ENCODE data around the gene PRKRA.
"Not testable (repeated sequence)": the region's sequence is repeated elsewhere in the genome, so short reads cannot be mapped to it uniquely, and the experiment has no call there.

The PRKRA gene

GRCh38 chr2:178415979-178416378, 35.0 kb downstream of the PRKRA start:
- Histone ChIP-seq H3K4me2 (ENCODE audit: low read depth, low read length, poor library complexity, severe bottlenecking) (no peak overlapping the region), H3K4me3 (ENCODE audit: insufficient read depth, low read length, poor library complexity, severe bottlenecking) (no peak overlapping the region), H3K27ac (ENCODE audit: low read depth, low read length) (no peak overlapping the region), H3K36me3 (ENCODE audit: low read length) (no peaks in the 10 kb centered on the region), H3K79me2 (ENCODE audit: insufficient read depth, low read length) (no peaks in the 10 kb centered on the region), H2AFZ (ENCODE audit: low read depth, low read length, severe bottlenecking) (no peak overlapping the region), H4K20me1 (ENCODE audit: low read depth, low read length) (no peaks in the 10 kb centered on the region), H3K27me3 (ENCODE audit: low read length) (no peaks in the 10 kb centered on the region), H3K9me3 (ENCODE audit: insufficient read depth, low read length) (no peaks in the 10 kb centered on the region), H3K9me2 (replicated peaks; ENCODE audit: insufficient read depth, low read length) (no peaks in the 10 kb centered on the region), H3F3A (ENCODE audit: insufficient read depth) (no peaks in the 10 kb centered on the region), H3K9ac (ENCODE audit: low read length) (no peak overlapping the region)
- TF ChIP-seq CTCF (IDR thresholded peaks at IDR 0.05; ENCODE audit: insufficient read depth, low read length, poor library complexity, severe bottlenecking) (no peak), EZH2phosphoT487 (conservative IDR thresholded peaks at IDR 0.05; ENCODE audit: low read length) (no peak)

GRCh38 chr2:178414266-178415247, 36.4 kb downstream of the PRKRA start:
- Histone ChIP-seq H3K9me2 (replicated peaks; ENCODE audit: insufficient read depth, low read length) (no peaks in the 10 kb centered on the region), H4K20me1 (ENCODE audit: low read depth, low read length) (no peaks in the 10 kb centered on the region), H3K27me3 (ENCODE audit: low read length) (no peaks in the 10 kb centered on the region), H3F3A (ENCODE audit: insufficient read depth) (no peaks in the 10 kb centered on the region), H3K27ac (ENCODE audit: low read depth, low read length) (no peak overlapping the region), H3K4me2 (ENCODE audit: low read depth, low read length, poor library complexity, severe bottlenecking) (peak overlapping the region; percentile 75), H3K9ac (ENCODE audit: low read length) (peak overlapping the region; percentile 49), H3K4me3 (ENCODE audit: insufficient read depth, low read length, poor library complexity, severe bottlenecking) (peak overlapping the region; percentile 58), H3K36me3 (ENCODE audit: low read length) (no peaks in the 10 kb centered on the region), H2AFZ (ENCODE audit: low read depth, low read length, severe bottlenecking) (peak overlapping the region; percentile 97), H3K9me3 (ENCODE audit: insufficient read depth, low read length) (no peaks in the 10 kb centered on the region), H3K79me2 (ENCODE audit: insufficient read depth, low read length) (no peaks in the 10 kb centered on the region)
- TF ChIP-seq CTCF (IDR thresholded peaks at IDR 0.05; ENCODE audit: insufficient read depth, low read length, poor library complexity, severe bottlenecking) (peak; percentile 84), EZH2phosphoT487 (conservative IDR thresholded peaks at IDR 0.05; ENCODE audit: low read length) (no peak)

- no peaks in the 10 kb centered on the region for H4K20me1 ChIP-seq (ENCODE audit: low read depth, low read length)
- H3K9me2 ChIP-seq (replicated peaks; ENCODE audit: insufficient read depth, low read length), result no peaks in the 10 kb centered on the region
- H3K79me2 ChIP-seq (ENCODE audit: insufficient read depth, low read length), result no peaks in the 10 kb centered on the region
- TF ChIP-seq CTCF (IDR thresholded peaks at IDR 0.05; ENCODE audit: insufficient read depth, low read length, poor library complexity, severe bottlenecking) (no peak), EZH2phosphoT487 (conservative IDR thresholded peaks at IDR 0.05; ENCODE audit: low read length) (no peak)
- H3K27ac ChIP-seq (ENCODE audit: low read depth, low read length), result no peak overlapping the region
- H3K9me3 ChIP-seq (ENCODE audit: insufficient read depth, low read length), result no peaks in the 10 kb centered on the region
- no peaks in the 10 kb centered on the region for H3F3A ChIP-seq (ENCODE audit: insufficient read depth)
- no peaks in the 10 kb centered on the region for H3K36me3 ChIP-seq (ENCODE audit: low read length)
- peak overlapping the region; percentile 58 for H3K4me3 ChIP-seq (ENCODE audit: insufficient read depth, low read length, poor library complexity, severe bottlenecking)
- no peaks in the 10 kb centered on the region for H3K27me3 ChIP-seq (ENCODE audit: low read length)
- peak overlapping the region; percentile 97 for H2AFZ ChIP-seq (ENCODE audit: low read depth, low read length, severe bottlenecking)
- H3K9ac ChIP-seq (ENCODE audit: low read length), result peak overlapping the region; percentile 49
- peak overlapping the region; percentile 75 for H3K4me2 ChIP-seq (ENCODE audit: low read depth, low read length, poor library complexity, severe bottlenecking)
Measured at GRCh38 chr2:178413472-178414265, 37.3 kb downstream of the PRKRA start.

DNA sequence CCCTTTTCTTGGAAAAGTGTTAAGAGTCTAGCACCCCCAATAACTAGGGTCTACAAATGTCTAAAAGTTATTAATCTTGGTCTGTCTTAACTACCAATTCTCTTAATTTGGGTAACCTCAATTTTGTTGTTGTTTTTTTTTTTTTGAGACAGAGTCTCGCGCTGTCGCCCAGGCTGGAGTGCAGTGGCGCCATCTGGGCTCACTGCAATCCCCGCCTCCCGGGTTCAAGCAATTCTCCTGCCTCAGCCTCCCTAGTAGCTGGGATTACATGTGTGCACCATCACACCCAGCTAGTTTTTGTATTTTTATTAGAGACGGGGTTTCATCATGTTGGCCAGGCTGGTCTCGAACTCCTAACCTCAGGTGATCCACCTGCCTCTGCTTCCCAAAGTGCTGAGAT, 38.5 kb downstream of the PRKRA start:
- H3K9me3 ChIP-seq (ENCODE audit: insufficient read depth, low read length); H3K27me3 ChIP-seq (ENCODE audit: low read length); H2AFZ ChIP-seq (ENCODE audit: low read depth, low read length, severe bottlenecking); H3K9ac ChIP-seq (ENCODE audit: low read length); H3K9me2 ChIP-seq (replicated peaks; ENCODE audit: insufficient read depth, low read length); H3K79me2 ChIP-seq (ENCODE audit: insufficient read depth, low read length); H3F3A ChIP-seq (ENCODE audit: insufficient read depth); H3K4me3 ChIP-seq (ENCODE audit: insufficient read depth, low read length, poor library complexity, severe bottlenecking); H4K20me1 ChIP-seq (ENCODE audit: low read depth, low read length); H3K36me3 ChIP-seq (ENCODE audit: low read length); H3K27ac ChIP-seq (ENCODE audit: low read depth, low read length); H3K4me2 ChIP-seq (ENCODE audit: low read depth, low read length, poor library complexity, severe bottlenecking): not testable (repeated sequence)
